Activated T-cell treated with anti-CD3 and anti-CD28 coated beads, Interleukin-2, amount 50 U/mL, for 72 hours (primary cell): ENCODE results near the gene FBXW7. TPM values are rescaled to one million over a fixed set of nuclear protein-coding genes. Genes with fewer than 3 reads are reported as not detected.

Experiments used
- ATAC-seq, 2 donors: fragments of 150-1000 bp; cut with Tn5 transposase; replicated peaks in 1 of 2; 2 replicates each; pipeline ENCODE4 v1.10.0; 2021; ENCODE audit warnings: moderate library complexity in 2 of 2, mild to moderate bottlenecking in 1 of 2
- DNase-seq, 2 donors: peaks; one replicate each; pipeline ENCODE4 v3.0.0; 2021 to 2022; ENCODE audit warnings: mixed read lengths in 1 of 2
- H3K27ac Mint-ChIP-seq: one replicate; pipeline ENCODE4 v1.8.0; 2022; ENCODE audit warnings: mild to moderate bottlenecking, moderate library complexity, mixed read lengths
- H3K27me3 Mint-ChIP-seq: one replicate; pipeline ENCODE4 v1.8.0; 2022; ENCODE audit warnings: low read depth, mixed read lengths
- H3K36me3 Mint-ChIP-seq, 2 donors: one replicate each; pipeline ENCODE4 v1.8.0; 2022; ENCODE audit warnings: mixed read lengths in 2 of 2, mild to moderate bottlenecking in 1 of 2; ENCODE audit not compliant: insufficient read depth in 2 of 2
- H3K4me1 Mint-ChIP-seq: one replicate; pipeline ENCODE4 v1.8.0; 2022; ENCODE audit warnings: low read depth, mixed read lengths
- H3K4me3 Mint-ChIP-seq, 2 donors: one replicate each; pipeline ENCODE4 v1.8.0; 2022; ENCODE audit warnings: mild to moderate bottlenecking in 2 of 2, mixed read lengths in 2 of 2, moderate library complexity in 2 of 2
- H3K9me3 Mint-ChIP-seq, 2 donors: one replicate each; pipeline ENCODE4 v1.8.0; 2022; ENCODE audit warnings: mixed read lengths in 2 of 2
- total RNA-seq, 2 donors: library from RNA; stranded (reverse); gene quantifications; one replicate each; pipeline ENCODE4 v1.2.3, GENCODE V29; 2022

FBXW7 gene
- total RNA-seq, 2 donors from 2014 or later, result 37.6 to 40.9 TPM

DNA sequence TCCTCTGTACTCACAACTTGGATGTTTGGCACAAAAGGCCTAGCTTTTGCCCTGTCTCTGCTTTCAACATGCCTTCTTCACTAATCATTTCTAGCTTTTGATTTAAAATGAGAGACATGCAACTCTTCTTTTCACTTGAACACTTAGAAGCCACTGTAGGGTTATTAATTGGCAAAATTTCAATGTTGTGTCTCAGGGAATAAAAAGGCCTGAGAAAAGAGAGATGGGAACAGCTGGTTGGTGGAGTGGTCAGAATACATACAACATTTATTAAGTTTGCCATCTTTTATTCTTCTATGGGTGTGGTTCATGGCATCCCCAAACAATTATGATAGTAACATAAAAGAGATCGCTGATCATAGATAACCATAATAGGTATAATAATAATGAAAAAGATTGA, 114.3 kb downstream of the FBXW7 start:
- Mint-ChIP-seq H3K4me1 (peaks cover 13% of the 10 kb centered on the region), H3K36me3 (peaks cover 2 to 3% of the 10 kb centered on the region in 2 donors)
- ATAC-seq, result no peak

DNA sequence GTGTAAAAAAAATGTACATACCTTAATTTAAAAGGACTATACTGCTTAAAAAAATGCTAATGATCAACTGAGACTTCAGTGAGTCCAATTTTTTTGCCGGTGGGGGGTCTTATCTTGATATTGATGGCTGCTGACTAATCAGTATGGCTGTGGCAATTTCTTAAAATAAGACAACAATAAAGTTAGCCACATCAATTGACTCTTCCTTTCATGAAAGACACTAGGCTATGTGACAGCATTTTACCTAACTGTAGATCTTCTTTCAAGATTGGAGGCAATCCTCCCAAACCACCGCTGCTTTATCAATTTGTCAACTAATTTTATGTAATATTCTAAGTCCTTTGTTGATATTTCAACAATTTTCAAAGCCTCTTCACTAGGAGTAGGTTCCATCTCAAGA, 116.1 kb downstream of the FBXW7 start:
- H3K27me3 Mint-ChIP-seq, result no peaks in the 10 kb centered on the region
- H3K36me3 Mint-ChIP-seq, result no peaks in the 10 kb centered on the region
- no peaks in the 10 kb centered on the region for H3K9me3 Mint-ChIP-seq
- ATAC-seq (no peak), DNase-seq (no peak)
- no peak overlapping the region for H3K4me3 Mint-ChIP-seq
- H3K4me1 Mint-ChIP-seq, result peaks cover 5% of the 10 kb centered on the region
- no peak overlapping the region for H3K27ac Mint-ChIP-seq

More for the DNA sequence above, 114.3 kb downstream of the FBXW7 start:
- Mint-ChIP-seq H3K9me3 (no peaks in the 10 kb centered on the region), H3K4me3 (no peak overlapping the region), H3K27ac (no peak overlapping the region), H3K27me3 (no peaks in the 10 kb centered on the region)
- no peak for DNase-seq

DNA sequence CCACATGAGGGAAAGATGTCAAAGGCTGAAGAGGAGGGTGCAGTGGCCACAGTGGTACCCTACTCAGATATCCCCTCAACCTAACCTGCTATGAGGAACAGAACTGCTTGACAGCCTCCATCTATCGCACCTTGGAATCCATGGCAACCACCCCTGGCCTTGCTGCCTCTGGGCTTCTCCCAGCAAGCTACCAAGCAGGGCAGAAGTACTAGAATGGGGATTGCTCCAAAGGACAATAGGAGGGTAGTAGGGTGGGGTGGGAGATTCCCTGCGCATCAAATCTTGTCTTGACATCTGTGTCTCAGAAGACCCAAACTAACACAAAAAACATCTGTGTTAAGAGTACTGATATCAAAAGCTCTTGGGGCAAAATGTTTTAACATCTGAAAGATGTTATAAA, 118.2 kb downstream of the FBXW7 start:
- Mint-ChIP-seq H3K4me1 (peaks cover 1% of the 10 kb centered on the region), H3K9me3 (no peaks in the 10 kb centered on the region), H3K4me3 (no peak overlapping the region), H3K27me3 (no peaks in the 10 kb centered on the region), H3K36me3 (no peaks in the 10 kb centered on the region), H3K27ac (no peak overlapping the region)
- ATAC-seq (no peak), DNase-seq (no peak)

GRCh38 chr4:152415980-152416379, 119.9 kb downstream of the FBXW7 start:
- Mint-ChIP-seq H3K27ac (peak overlapping the region; percentile 40), H3K36me3 (no peaks in the 10 kb centered on the region), H3K4me3 (no peak overlapping the region), H3K27me3 (no peaks in the 10 kb centered on the region), H3K9me3 (no peaks in the 10 kb centered on the region), H3K4me1 (no peaks in the 10 kb centered on the region)
- DNase-seq, result no peak
- no peak for ATAC-seq

- ATAC-seq, result peak; percentile 34 to 70
- peaks cover 6% of the 10 kb centered on the region for H3K4me1 Mint-ChIP-seq
- H3K4me3 Mint-ChIP-seq, result no peak overlapping the region
- H3K36me3 Mint-ChIP-seq, result peaks cover 0 to 2% of the 10 kb centered on the region in 2 donors
- DNase-seq, result peak; percentile 13 to 35
- no peaks in the 10 kb centered on the region for H3K27me3 Mint-ChIP-seq
- no peaks in the 10 kb centered on the region for H3K9me3 Mint-ChIP-seq
- H3K27ac Mint-ChIP-seq, result peak overlapping the region; percentile 3
Measured at GRCh38 chr4:152408514-152409327, 127.2 kb downstream of the FBXW7 start.

- ATAC-seq (no peak), DNase-seq (no peak)
- Mint-ChIP-seq H3K27me3 (no peaks in the 10 kb centered on the region), H3K4me3 (no peak overlapping the region), H3K9me3 (no peaks in the 10 kb centered on the region), H3K36me3 (peaks cover 0 to 2% of the 10 kb centered on the region in 2 donors), H3K27ac (no peak overlapping the region), H3K4me1 (peaks cover 21% of the 10 kb centered on the region)
Measured at GRCh38 chr4:152401424-152401823, 134.5 kb downstream of the FBXW7 start.

DNA sequence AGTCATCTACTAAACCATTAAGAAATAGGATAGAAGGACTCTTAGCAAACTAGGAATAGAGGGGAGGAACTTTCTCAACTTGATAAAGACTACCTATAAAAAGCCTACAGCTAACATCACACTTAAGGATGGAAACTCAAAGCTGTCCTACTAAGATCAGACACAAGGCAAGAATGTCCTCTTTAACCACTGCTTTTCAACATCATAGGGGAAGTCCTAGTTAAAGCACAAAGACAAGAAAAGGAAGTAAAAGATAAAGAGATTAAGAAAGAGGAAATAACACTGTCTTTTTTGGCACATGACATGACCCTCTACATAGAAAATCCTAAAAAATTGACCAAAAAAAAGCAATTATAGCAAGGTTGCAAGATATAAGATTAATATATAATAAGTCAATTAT, 136.6 kb downstream of the FBXW7 start:
- Mint-ChIP-seq H3K4me1 (peaks cover 42% of the 10 kb centered on the region), H3K36me3 (no peaks in the 10 kb centered on the region), H3K27ac (no peak overlapping the region), H3K4me3 (no peak overlapping the region), H3K27me3 (no peaks in the 10 kb centered on the region), H3K9me3 (no peaks in the 10 kb centered on the region)
- ATAC-seq, result peak in 1 of 2 donors; percentile 30
- no peak for DNase-seq

GRCh38 chr4:152398060-152398459, 137.8 kb downstream of the FBXW7 start:
- Mint-ChIP-seq H3K27me3 (no peaks in the 10 kb centered on the region), H3K4me3 (no peak overlapping the region), H3K9me3 (no peaks in the 10 kb centered on the region), H3K27ac (no peak overlapping the region), H3K36me3 (no peaks in the 10 kb centered on the region), H3K4me1 (peaks cover 50% of the 10 kb centered on the region)
- ATAC-seq (no peak), DNase-seq (no peak)

DNA sequence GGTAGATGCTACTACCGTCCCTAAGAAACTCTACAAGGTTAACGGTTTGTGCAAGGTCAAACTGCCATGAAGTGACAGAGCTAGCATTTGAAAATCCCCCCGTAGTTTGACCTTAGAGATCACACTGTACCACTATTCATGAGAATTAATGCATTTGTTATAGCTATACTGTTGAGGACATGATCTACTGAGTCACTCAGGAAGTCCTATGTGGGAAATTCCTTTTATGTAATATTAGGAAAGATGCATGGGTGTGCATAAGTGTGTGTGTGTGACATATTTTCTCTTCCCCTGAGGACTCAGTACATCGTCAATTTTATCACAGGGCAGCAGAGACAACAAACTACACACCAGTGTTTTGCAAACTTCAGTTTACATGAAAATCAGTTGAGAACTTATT, 141.1 kb downstream of the FBXW7 start:
- H3K27ac Mint-ChIP-seq, result no peak overlapping the region
- H3K4me3 Mint-ChIP-seq, result no peak overlapping the region
- DNase-seq, result no peak
- H3K36me3 Mint-ChIP-seq, result peaks cover 2% of the 10 kb centered on the region in 2 donors
- peak in 1 of 2 donors; percentile 21 for ATAC-seq
- no peaks in the 10 kb centered on the region for H3K9me3 Mint-ChIP-seq
- peaks cover 46% of the 10 kb centered on the region for H3K4me1 Mint-ChIP-seq
- H3K27me3 Mint-ChIP-seq, result no peaks in the 10 kb centered on the region

- H3K4me3 Mint-ChIP-seq, result no peak overlapping the region
- H3K36me3 Mint-ChIP-seq, result peaks cover 2% of the 10 kb centered on the region in 2 donors
- DNase-seq (no peak), ATAC-seq (no peak)
- H3K27ac Mint-ChIP-seq, result no peak overlapping the region
- no peaks in the 10 kb centered on the region for H3K27me3 Mint-ChIP-seq
- H3K4me1 Mint-ChIP-seq, result peaks cover 39% of the 10 kb centered on the region
- H3K9me3 Mint-ChIP-seq, result no peaks in the 10 kb centered on the region
Measured at GRCh38 chr4:152392079-152392478, 143.8 kb downstream of the FBXW7 start.

GRCh38 chr4:152390216-152390615, 145.7 kb downstream of the FBXW7 start:
- Mint-ChIP-seq H3K36me3 (peaks cover 2% of the 10 kb centered on the region in 2 donors), H3K9me3 (no peaks in the 10 kb centered on the region), H3K27ac (peak overlapping the region; percentile 76), H3K4me3 (no peak overlapping the region), H3K4me1 (peaks cover 26% of the 10 kb centered on the region), H3K27me3 (no peaks in the 10 kb centered on the region)
- ATAC-seq, result no peak
- no peak for DNase-seq

DNA sequence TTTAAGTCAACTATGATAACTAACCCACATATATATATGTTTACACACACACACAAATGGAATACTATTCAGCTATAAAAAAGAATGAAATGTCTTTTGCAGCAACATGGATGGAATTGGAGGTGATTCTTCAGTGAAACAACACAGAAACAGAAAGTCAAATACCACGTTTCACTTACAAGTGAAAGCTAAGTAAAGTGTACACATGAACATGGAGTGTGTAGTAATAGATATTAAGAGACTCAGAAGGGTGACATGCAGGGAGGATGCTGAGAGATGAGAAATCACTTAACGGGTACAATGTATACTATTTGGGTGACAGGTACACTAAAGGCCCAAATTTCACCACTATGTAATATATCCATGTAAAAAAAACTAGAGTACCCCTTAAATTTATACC, 146.5 kb downstream of the FBXW7 start:
- H3K27me3 Mint-ChIP-seq, result no peaks in the 10 kb centered on the region
- peaks cover 18% of the 10 kb centered on the region for H3K4me1 Mint-ChIP-seq
- H3K9me3 Mint-ChIP-seq, result no peaks in the 10 kb centered on the region
- no peak for ATAC-seq
- H3K27ac Mint-ChIP-seq, result no peak overlapping the region
- H3K4me3 Mint-ChIP-seq, result no peak overlapping the region
- DNase-seq, result no peak
- peaks cover 2% of the 10 kb centered on the region in 2 donors for H3K36me3 Mint-ChIP-seq

DNA sequence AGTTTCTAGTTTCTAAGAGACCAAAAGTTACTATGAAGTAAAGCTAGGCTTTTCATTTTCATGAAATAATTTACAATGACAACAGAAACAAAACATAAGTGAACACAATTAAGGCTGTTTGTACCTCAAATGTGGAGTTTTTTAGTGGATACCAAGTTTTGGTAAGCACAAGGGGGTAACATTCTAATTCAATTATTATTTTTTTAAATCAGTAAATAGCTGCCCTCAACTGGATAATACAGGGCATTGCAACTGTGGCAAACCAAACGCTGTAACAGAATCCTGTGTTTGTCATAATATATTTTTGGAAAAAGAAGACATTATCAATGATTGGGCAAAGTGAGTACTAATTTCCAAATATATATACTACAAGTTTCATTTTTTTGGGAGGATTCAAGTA, 150.3 kb downstream of the FBXW7 start:
- peaks cover 13% of the 10 kb centered on the region for H3K4me1 Mint-ChIP-seq
- ATAC-seq (no peak), DNase-seq (no peak)
- no peak overlapping the region for H3K27ac Mint-ChIP-seq
- H3K36me3 Mint-ChIP-seq, result no peaks in the 10 kb centered on the region
- no peak overlapping the region for H3K4me3 Mint-ChIP-seq
- no peaks in the 10 kb centered on the region for H3K27me3 Mint-ChIP-seq
- no peaks in the 10 kb centered on the region for H3K9me3 Mint-ChIP-seq
